ENCODE results near the gene SIRT6. TPM values are rescaled to one million over a fixed set of nuclear protein-coding genes. Genes with fewer than 3 reads are reported as not detected.
"Not testable (repeated sequence)": the region's sequence is repeated elsewhere in the genome, so short reads cannot be mapped to it uniquely, and the experiment has no call there.

Gene SIRT6
- polyA plus RNA-seq, 1 of the 3 experiments (the other 2 are of a cell fraction), result 41.0 TPM

DNA sequence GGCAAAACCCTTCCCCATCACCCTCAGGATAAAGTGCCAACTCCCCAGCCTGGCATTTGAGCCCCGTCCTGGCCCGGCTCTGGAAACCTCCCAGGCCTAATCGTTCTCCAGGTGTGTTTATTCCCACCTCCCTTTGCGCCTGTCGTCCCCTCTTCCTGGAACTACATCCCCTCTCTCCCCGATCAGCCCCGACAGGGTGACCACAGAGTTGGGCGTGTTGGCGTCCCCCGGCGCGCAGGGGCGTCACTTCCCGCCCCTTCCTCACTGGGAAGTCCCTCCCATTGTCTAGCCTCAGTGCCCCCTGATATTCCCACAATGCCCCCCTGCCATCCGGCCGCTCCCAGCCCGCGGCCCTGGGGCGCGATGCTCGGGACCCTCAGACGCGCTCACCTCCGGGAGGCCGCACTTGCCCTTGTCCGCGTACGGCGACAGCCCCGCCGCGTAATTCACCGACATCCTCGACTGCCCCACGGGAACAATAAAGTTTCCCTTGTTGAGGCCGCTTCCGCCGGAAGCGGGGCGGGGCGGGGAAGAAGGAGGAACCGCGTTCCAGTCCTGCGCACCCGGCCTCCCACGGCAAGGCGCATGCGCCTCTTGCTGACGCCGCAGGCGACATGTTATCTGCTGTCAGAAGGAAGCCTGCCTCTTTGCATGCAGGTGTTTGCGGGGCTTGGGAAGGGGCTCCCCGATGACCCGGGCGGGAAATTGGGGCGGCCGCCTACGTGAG is at the start of gene SIRT6, which contains the start of gene ANKRD24 (continued):
- TF ChIP-seq, protein P1, sequence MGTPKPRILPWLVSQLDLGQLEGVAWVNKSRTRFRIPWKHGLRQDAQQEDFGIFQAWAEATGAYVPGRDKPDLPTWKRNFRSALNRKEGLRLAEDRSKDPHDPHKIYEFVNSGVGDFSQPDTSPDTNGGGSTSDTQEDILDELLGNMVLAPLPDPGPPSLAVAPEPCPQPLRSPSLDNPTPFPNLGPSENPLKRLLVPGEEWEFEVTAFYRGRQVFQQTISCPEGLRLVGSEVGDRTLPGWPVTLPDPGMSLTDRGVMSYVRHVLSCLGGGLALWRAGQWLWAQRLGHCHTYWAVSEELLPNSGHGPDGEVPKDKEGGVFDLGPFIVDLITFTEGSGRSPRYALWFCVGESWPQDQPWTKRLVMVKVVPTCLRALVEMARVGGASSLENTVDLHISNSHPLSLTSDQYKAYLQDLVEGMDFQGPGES (IDR thresholded peaks at IDR 0.05; ENCODE audit: low read depth, low read length), result no peak
- TF ChIP-seq FOXM1 (IDR thresholded peaks at IDR 0.05; ENCODE audit: low read depth) (no peak), GABPA (IDR thresholded peaks at IDR 0.05; ENCODE audit: low read depth) (peak; percentile 98), RFX5 (IDR thresholded peaks at IDR 0.05; ENCODE audit: low read length) (no peak), JUND (IDR thresholded peaks at IDR 0.05) (no peak), RXRA (IDR thresholded peaks at IDR 0.05; ENCODE audit: borderline replicate concordance, low read depth) (no peak), RAD21 (IDR thresholded peaks at IDR 0.05; ENCODE audit: low read length) (no peak)
- TF ChIP-seq, protein P2, sequence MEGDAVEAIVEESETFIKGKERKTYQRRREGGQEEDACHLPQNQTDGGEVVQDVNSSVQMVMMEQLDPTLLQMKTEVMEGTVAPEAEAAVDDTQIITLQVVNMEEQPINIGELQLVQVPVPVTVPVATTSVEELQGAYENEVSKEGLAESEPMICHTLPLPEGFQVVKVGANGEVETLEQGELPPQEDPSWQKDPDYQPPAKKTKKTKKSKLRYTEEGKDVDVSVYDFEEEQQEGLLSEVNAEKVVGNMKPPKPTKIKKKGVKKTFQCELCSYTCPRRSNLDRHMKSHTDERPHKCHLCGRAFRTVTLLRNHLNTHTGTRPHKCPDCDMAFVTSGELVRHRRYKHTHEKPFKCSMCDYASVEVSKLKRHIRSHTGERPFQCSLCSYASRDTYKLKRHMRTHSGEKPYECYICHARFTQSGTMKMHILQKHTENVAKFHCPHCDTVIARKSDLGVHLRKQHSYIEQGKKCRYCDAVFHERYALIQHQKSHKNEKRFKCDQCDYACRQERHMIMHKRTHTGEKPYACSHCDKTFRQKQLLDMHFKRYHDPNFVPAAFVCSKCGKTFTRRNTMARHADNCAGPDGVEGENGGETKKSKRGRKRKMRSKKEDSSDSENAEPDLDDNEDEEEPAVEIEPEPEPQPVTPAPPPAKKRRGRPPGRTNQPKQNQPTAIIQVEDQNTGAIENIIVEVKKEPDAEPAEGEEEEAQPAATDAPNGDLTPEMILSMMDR (IDR thresholded peaks at IDR 0.05), result no peak
- TF ChIP-seq, protein P3, sequence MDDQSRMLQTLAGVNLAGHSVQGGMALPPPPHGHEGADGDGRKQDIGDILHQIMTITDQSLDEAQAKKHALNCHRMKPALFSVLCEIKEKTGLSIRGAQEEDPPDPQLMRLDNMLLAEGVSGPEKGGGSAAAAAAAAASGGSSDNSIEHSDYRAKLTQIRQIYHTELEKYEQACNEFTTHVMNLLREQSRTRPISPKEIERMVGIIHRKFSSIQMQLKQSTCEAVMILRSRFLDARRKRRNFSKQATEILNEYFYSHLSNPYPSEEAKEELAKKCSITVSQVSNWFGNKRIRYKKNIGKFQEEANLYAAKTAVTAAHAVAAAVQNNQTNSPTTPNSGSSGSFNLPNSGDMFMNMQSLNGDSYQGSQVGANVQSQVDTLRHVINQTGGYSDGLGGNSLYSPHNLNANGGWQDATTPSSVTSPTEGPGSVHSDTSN (IDR thresholded peaks at IDR 0.05), result peak; percentile 30; the same call in 1 of the 2 replicates

DNA sequence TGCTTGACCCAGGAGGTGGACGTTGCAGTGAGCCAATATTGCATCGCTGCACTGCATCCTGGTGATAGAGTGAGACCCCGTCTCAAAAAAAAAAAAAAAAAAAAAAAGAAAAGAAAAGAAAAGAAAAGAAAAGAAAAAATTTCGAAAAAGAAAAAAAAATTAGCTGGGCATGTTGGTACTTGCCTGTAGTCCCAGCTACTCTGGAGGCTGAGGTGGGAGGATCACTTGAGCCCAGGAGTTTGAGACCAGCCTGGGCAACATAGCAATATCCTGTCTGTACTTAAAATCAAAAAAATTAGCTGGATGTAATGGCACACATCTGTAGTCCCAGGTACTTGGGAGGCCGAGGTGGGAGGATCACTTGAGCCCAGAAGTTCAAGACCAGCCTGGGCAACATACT is 49.8 kb upstream of the SIRT6 start:
- POLR2A ChIA-PET, result not testable (repeated sequence)

DNA sequence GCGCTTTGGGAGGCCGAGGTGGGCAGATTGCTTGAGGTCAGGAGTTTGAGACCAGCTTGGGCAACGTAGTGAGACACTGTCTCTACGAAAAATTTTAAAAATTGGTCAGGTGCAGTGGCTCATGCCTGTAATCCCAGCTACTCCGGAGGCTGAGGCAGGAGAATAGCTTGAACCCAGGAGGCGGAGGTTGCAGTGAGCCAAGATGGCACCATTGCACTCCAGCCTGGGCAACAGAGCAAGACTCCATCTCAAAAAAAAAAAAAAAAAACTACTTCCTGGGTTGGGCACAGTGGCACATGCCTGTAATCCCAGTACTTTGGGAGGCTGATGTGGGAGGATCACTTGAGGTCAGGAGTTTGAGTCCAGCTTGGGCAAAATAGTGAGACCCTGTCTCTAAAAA is 49.2 kb upstream of the SIRT6 start:
- H2AFZ ChIP-seq (ENCODE audit: low read depth); H3K36me3 ChIP-seq (replicated peaks in 1 of 2; ENCODE audit: control insufficient read depth in 1 of 2, insufficient read depth in 2 of 2, low read length in 1 of 2); DNase-seq; H3K79me2 ChIP-seq (ENCODE audit: insufficient read depth); H3K4me3 ChIP-seq (ENCODE audit: low read depth in 2 of 2, low read length in 1 of 2); H3K9ac ChIP-seq; H3K9me3 ChIP-seq; H4K20me1 ChIP-seq (ENCODE audit: insufficient read depth); POLR2A ChIA-PET; H3F3A ChIP-seq (replicated peaks; ENCODE audit: insufficient read depth); H3K9me2 ChIP-seq; H3K27me3 ChIP-seq (ENCODE audit: insufficient read depth); H3K4me2 ChIP-seq; H3K4me1 ChIP-seq (ENCODE audit: control insufficient read depth in 1 of 2, insufficient read depth in 2 of 2, low read depth in 1 of 2, low read length in 1 of 2); H3K27ac ChIP-seq (ENCODE audit: low read depth in 2 of 2, low read length in 1 of 2): not testable (repeated sequence)
- CTCF ChIA-PET, result interaction anchor here (1.4 kb wide), 1 partner anchor 15 kb away, joined by 4 read pairs; no protein-coding TSS in a partner anchor
- 79% methylated on average over 6 of the region's 6 CpGs for WGBS (ENCODE audit: low lambda C conversion rate)

More for the DNA sequence above, 49.8 kb upstream of the SIRT6 start:
- CTCF ChIA-PET, result interaction anchor here (0.6 to 2.5 kb wide), 12 partner anchors 11 to 576 kb away, joined by 3 to 12 read pairs (median 4); partner anchors contain the start of genes MPND and YJU2
- not testable (repeated sequence) for H3K4me2 ChIP-seq; H3K36me3 ChIP-seq (replicated peaks in 1 of 2; ENCODE audit: control insufficient read depth in 1 of 2, insufficient read depth in 2 of 2, low read length in 1 of 2); H4K20me1 ChIP-seq (ENCODE audit: insufficient read depth); H3K27me3 ChIP-seq (ENCODE audit: insufficient read depth); H3K9me3 ChIP-seq; H3K79me2 ChIP-seq (ENCODE audit: insufficient read depth); DNase-seq; H3F3A ChIP-seq (replicated peaks; ENCODE audit: insufficient read depth); H2AFZ ChIP-seq (ENCODE audit: low read depth); H3K9me2 ChIP-seq; H3K4me3 ChIP-seq (ENCODE audit: low read depth in 2 of 2, low read length in 1 of 2); H3K9ac ChIP-seq; H3K4me1 ChIP-seq (ENCODE audit: control insufficient read depth in 1 of 2, insufficient read depth in 2 of 2, low read depth in 1 of 2, low read length in 1 of 2); H3K27ac ChIP-seq (ENCODE audit: low read depth in 2 of 2, low read length in 1 of 2)
- WGBS (ENCODE audit: low lambda C conversion rate), result 67% methylated on average over 5 of the region's 5 CpGs

DNA sequence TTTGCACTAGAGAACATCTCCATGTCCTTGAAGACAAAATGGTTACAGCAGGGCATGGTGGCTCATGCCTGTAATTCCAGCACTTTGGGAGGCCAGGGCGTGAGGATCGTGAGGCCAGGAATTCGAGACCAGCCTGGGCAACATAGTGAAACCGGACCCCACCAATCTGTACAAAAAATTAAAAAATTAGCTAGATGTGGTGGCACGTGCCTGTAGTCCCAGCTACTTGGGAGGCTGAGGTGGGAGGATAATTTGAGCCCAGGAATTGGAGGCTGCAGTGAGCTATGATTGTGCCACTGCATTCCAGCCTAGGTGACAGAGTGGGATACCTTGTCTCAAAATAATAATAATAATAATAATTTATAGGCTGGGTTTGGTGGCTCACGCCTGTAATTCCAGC is 47.9 kb upstream of the SIRT6 start:
- DNase-seq; H3K9me2 ChIP-seq; H3K9ac ChIP-seq; H3F3A ChIP-seq (replicated peaks; ENCODE audit: insufficient read depth); H3K27ac ChIP-seq (ENCODE audit: low read depth in 2 of 2, low read length in 1 of 2); H3K4me2 ChIP-seq; POLR2A ChIA-PET; H4K20me1 ChIP-seq (ENCODE audit: insufficient read depth); H3K36me3 ChIP-seq (replicated peaks in 1 of 2; ENCODE audit: control insufficient read depth in 1 of 2, insufficient read depth in 2 of 2, low read length in 1 of 2); H3K79me2 ChIP-seq (ENCODE audit: insufficient read depth); H3K4me1 ChIP-seq (ENCODE audit: control insufficient read depth in 1 of 2, insufficient read depth in 2 of 2, low read depth in 1 of 2, low read length in 1 of 2); H3K9me3 ChIP-seq; H2AFZ ChIP-seq (ENCODE audit: low read depth); H3K4me3 ChIP-seq (ENCODE audit: low read depth in 2 of 2, low read length in 1 of 2); H3K27me3 ChIP-seq (ENCODE audit: insufficient read depth): not testable (repeated sequence)
- 81% methylated on average over 6 of the region's 6 CpGs for WGBS (ENCODE audit: low lambda C conversion rate)
- CTCF ChIA-PET, result interaction anchor here (1.4 kb wide), 3 partner anchors 14 to 62 kb away, joined by 3 to 4 read pairs (median 4); no protein-coding TSS in a partner anchor
